Left lung (tissue), 10 donors: ENCODE results near the gene CTDP1. TPM values are rescaled to one million over a fixed set of nuclear protein-coding genes. Genes with fewer than 3 reads are reported as not detected.

Experiments
- ATAC-seq: fragments of 200-7000 bp; cut with Tn5 transposase; one replicate; pipeline ENCODE4 v1.9.1; 2020; ENCODE audit warnings: moderate library complexity
- DNase-seq, 4 donors: peaks; one replicate each; pipeline ENCODE4 v3.0.0-alpha.2; 2013 to 2020
- H3K27ac ChIP-seq, 2 donors: fragments of 200-600 bp; sonication (generic) in 1 of 2; one replicate each; pipeline versions ENCODE4 v1.5.0 to v1.8.0; 2020 to 2021
- H3K27me3 ChIP-seq, 2 donors: fragments of 200-600 bp; sonication (generic) in 1 of 2; one replicate each; pipeline versions ENCODE4 v1.5.0 to v1.8.0; 2020 to 2021
- H3K36me3 ChIP-seq, 2 donors: fragments of 200-600 bp; sonication (generic) in 1 of 2; one replicate each; pipeline versions ENCODE4 v1.5.0 to v1.8.0; 2020 to 2021
- H3K4me1 ChIP-seq, 2 donors: fragments of 200-600 bp; one replicate each; pipeline ENCODE4 v1.8.0; 2021
- H3K4me3 ChIP-seq, 2 donors: fragments of 200-600 bp; sonication (generic) in 1 of 2; one replicate each; pipeline versions ENCODE4 v1.5.0 to v1.8.0; 2020 to 2021; ENCODE audit warnings: mild to moderate bottlenecking in 1 of 2
- H3K9me3 ChIP-seq, 2 donors: fragments of 200-600 bp; sonication (generic) in 1 of 2; one replicate each; pipeline versions ENCODE4 v1.5.0 to v1.8.0; 2020 to 2021
- intact Hi-C, 2 donors: fragments of 100-400 bp; cut with DNase I; formaldehyde crosslinking; loops; one replicate each; pipeline versions ENCODE4 v1.11.2 to v1.14.2; 2022
- polyA plus RNA-seq, 6 donors: library from polyadenylated mRNA; unstranded; fragments of 120-200 nt; gene quantifications; one replicate each; pipeline ENCODE4 v1.2.1, GENCODE V29; 2013; ENCODE audit not compliant: insufficient read length in 6 of 6
- total RNA-seq, 2 donors: library from RNA; stranded (reverse); fragmentation: NEBNext Ultra II Directional; extraction: Animal tissue kit (Norgen Biotek cat#: 25700); gene quantifications; one replicate each; pipeline ENCODE4 v1.2.1, GENCODE V29; 2021
- TF ChIP-seq, protein P1 (sequence below), 2 donors: fragments of 200-600 bp; sonication (generic) in 1 of 2; IDR thresholded peaks; one replicate each; pipeline versions ENCODE4 v1.5.0 to v1.8.0; 2021; ENCODE audit warnings: antibody characterized with exemption in 2 of 2
- donor health status: DM: no; HTN: yes; CAD: no.
- donor health status: DM: no; HTN: no; CAD: no.

The CTDP1 gene
- total and polyA plus RNA-seq, 8 donors, result 8.4 to 24.4 (median 11.4) TPM

DNA sequence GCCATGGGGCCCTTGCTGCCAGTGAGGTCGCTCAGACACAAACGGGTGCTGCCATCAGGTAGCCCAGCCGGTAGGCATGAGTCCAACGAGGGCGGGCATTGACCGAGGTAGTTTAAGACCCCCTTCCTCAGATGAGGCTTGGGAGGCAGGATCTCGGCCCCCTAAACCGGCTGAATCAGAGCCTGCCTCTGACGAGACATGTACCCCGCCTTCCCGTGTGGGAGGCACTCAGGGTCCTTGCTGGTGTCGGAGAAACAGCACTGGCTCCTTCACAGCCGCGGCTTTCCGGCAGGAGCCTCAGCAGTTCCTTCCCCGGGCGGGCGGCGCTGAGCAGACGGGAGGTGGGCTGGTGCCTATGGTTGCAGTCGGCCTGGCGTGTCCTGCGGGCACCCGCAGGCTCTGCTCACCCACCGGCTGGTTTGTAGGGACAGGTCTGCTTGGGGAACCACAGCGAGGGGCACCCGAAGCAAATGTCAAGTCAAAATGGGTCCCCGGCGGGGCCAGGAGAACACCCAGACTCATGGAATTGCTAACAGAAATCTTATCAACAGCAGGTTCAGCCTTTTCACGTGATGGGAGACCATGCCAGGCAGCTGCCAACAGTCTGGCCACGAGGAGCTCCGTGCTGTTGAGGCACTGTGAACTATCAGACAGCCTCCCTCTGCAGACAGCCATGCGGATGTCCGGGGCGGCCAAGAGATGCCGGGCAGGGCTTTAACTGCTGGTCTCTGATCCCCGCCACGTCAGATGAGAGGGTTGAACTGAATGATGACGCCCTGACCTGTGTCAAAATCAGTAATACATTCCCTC, 121.0 kb downstream of the CTDP1 start:
- intact Hi-C loops, result no loop called here
- no peak overlapping the region for H3K4me3 ChIP-seq
- peaks cover 11 to 31% of the 10 kb centered on the region in 2 donors for H3K4me1 ChIP-seq
- peaks cover 35 to 68% of the 10 kb centered on the region in 2 donors for H3K27me3 ChIP-seq
- no peak overlapping the region for H3K27ac ChIP-seq
- no peaks in the 10 kb centered on the region for H3K36me3 ChIP-seq
- TF ChIP-seq, protein P1, sequence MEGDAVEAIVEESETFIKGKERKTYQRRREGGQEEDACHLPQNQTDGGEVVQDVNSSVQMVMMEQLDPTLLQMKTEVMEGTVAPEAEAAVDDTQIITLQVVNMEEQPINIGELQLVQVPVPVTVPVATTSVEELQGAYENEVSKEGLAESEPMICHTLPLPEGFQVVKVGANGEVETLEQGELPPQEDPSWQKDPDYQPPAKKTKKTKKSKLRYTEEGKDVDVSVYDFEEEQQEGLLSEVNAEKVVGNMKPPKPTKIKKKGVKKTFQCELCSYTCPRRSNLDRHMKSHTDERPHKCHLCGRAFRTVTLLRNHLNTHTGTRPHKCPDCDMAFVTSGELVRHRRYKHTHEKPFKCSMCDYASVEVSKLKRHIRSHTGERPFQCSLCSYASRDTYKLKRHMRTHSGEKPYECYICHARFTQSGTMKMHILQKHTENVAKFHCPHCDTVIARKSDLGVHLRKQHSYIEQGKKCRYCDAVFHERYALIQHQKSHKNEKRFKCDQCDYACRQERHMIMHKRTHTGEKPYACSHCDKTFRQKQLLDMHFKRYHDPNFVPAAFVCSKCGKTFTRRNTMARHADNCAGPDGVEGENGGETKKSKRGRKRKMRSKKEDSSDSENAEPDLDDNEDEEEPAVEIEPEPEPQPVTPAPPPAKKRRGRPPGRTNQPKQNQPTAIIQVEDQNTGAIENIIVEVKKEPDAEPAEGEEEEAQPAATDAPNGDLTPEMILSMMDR (IDR thresholded peaks at IDR 0.05), result no peak
- no peaks in the 10 kb centered on the region for H3K9me3 ChIP-seq
- ATAC-seq, result no peak
- peak in 1 of 4 donors; percentile 33 for DNase-seq

DNA sequence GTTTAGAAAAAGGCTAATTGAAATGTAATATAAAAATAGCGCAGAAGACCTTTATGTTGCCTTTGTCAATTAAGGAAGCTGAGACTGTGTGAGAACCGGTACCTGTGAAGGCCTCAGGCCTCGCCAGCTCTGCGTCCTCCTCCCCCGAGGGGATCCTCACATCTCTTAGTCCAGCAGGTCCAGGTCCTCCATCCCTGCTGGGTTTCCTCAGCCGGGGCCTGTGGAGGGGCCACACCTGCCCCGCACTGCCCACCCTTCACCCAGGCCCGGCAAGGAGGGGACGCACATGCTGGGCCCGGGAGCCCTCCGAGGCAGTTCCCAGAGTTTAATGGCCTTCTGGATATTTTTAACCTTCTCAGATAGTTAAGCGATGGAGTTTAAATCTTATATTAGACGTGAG, 121.6 kb downstream of the CTDP1 start:
- Histone ChIP-seq H3K27ac (no peak overlapping the region), H3K36me3 (no peaks in the 10 kb centered on the region), H3K9me3 (no peaks in the 10 kb centered on the region), H3K4me1 (peaks cover 11 to 24% of the 10 kb centered on the region in 2 donors), H3K4me3 (no peak overlapping the region), H3K27me3 (peaks cover 35 to 62% of the 10 kb centered on the region in 2 donors)
- TF ChIP-seq, protein P1 (IDR thresholded peaks at IDR 0.05), result no peak
- DNase-seq, result no peak
- no peak for ATAC-seq
- intact Hi-C loops, result no loop called here

DNA sequence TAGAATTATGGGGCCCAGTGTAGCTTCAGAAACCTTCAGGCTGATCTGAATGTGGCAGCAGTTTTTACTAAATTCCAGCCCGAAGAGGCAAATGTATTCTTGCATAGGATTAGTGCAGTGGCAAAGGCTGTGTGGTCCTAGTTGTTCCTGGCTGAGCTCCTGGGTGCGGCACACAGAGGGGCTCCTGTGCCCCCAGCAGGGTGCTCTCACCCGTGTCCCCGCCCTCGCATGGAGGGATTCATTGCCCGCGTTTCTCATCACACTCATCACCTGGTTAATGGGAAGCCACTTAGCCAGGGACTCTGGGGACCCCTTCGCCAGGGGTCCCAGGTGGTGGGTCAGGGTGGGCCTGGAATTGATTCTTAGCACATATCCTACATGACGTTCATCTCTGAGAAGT, 122.0 kb downstream of the CTDP1 start:
- no peak for DNase-seq
- Histone ChIP-seq H3K4me1 (peaks cover 11 to 24% of the 10 kb centered on the region in 2 donors), H3K4me3 (no peak overlapping the region), H3K27me3 (peaks cover 34 to 58% of the 10 kb centered on the region in 2 donors), H3K9me3 (no peaks in the 10 kb centered on the region), H3K27ac (no peak overlapping the region), H3K36me3 (no peaks in the 10 kb centered on the region)
- intact Hi-C loops, result no loop called here
- TF ChIP-seq, protein P1 (IDR thresholded peaks at IDR 0.05), result no peak
- no peak for ATAC-seq

GRCh38 chr18:79802298-79802697, 122.7 kb downstream of the CTDP1 start:
- intact Hi-C loops, result no loop called here
- TF ChIP-seq, protein P1 (IDR thresholded peaks at IDR 0.05), result no peak
- DNase-seq (no peak), ATAC-seq (no peak)
- H3K36me3 ChIP-seq, result no peaks in the 10 kb centered on the region
- no peak overlapping the region for H3K4me3 ChIP-seq
- H3K9me3 ChIP-seq, result no peaks in the 10 kb centered on the region
- peaks cover 11 to 20% of the 10 kb centered on the region in 2 donors for H3K4me1 ChIP-seq
- no peak overlapping the region for H3K27ac ChIP-seq
- H3K27me3 ChIP-seq, result peaks cover 27 to 51% of the 10 kb centered on the region in 2 donors

DNA sequence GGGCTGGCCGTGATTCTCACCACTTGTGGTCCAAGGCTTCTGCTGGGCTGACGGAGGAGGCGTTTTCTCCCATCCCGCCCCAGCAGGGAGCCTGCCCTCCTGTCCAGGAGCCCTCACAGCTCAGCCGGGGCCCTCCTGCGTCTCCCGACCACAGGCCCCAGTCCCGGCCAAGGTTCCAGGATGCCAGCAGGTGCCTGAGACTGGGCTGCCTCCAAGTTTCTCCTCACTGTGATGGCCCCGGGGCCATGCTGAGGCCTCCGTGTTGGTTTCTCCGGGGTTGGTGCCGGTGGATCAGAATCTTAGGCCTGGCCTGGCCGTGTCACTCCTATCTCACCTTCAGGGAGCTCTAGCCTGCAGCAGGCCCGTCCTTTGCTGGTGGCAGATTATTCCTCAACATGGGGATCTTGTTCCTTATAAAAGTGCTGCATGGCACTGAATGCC, 124.0 kb downstream of the CTDP1 start:
- intact Hi-C loops, result no loop called here
- TF ChIP-seq, protein P1 (IDR thresholded peaks at IDR 0.05), result no peak
- DNase-seq (no peak), ATAC-seq (no peak)
- peaks cover 3 to 6% of the 10 kb centered on the region in 2 donors for H3K4me1 ChIP-seq
- H3K27me3 ChIP-seq, result peaks cover 15 to 38% of the 10 kb centered on the region in 2 donors
- no peaks in the 10 kb centered on the region for H3K9me3 ChIP-seq
- H3K4me3 ChIP-seq, result no peak overlapping the region
- no peaks in the 10 kb centered on the region for H3K36me3 ChIP-seq
- H3K27ac ChIP-seq, result no peak overlapping the region

Other genes starting within 250 kb of the CTDP1 start
- 1 to 10 TPM in 1 of 2 donors, under 1 TPM in 1; 0.20 to 1.1 TPM for gene KCNG2, start 118.1 kb downstream of the CTDP1 start, total RNA-seq
- gene KCNG2, start 118.1 kb downstream of the CTDP1 start, polyA plus RNA-seq, result under 1 TPM; 0.17 to 0.38 (median 0.31) TPM